PC-9 (cell line): ENCODE measurements around the gene RFX2. TPM values are rescaled to one million over a fixed set of nuclear protein-coding genes. Genes with fewer than 3 reads are reported as not detected.

Experiments
- BruUV-seq: library from RNA; stranded (reverse); fragments of 400-500 nt; replicated peaks from 2 replicates; lab custom pipeline; 2021; lab: Mats Ljungman, UMichigan
- CTCF ChIA-PET: fragments of 300-600 bp; sonication (Branson Sonifier 250); formaldehyde crosslinking; loops from one replicate; lab custom pipeline; 2022; ENCODE audit warnings: antibody characterized with exemption; lab: Charles Lee
- POLR2A ChIA-PET: fragments of 300-600 bp; sonication (Branson Sonifier 250); formaldehyde crosslinking; loops from one replicate; lab custom pipeline; 2022; ENCODE audit warnings: antibody characterized with exemption; ENCODE audit not compliant: unreplicated experiment; lab: Charles Lee
- DNase-seq, 2 experiments: peaks; one replicate each; pipeline versions ENCODE4 v3.0.0 to v3.0.0-alpha.2; 2015 to 2022; ENCODE audit warnings: mixed read lengths in 1 of 2
- H2AFZ ChIP-seq: fragments of 200-600 bp; sonication (generic); 2 replicates; pipeline ENCODE4 v1.8.1; 2017; ENCODE audit warnings: antibody characterized with exemption
- H3F3A ChIP-seq: fragments of 200-600 bp; sonication (generic); 2 replicates; pipeline ENCODE4 v1.8.1; 2017; ENCODE audit warnings: antibody characterized with exemption, mild to moderate bottlenecking, low read depth; ENCODE audit not compliant: insufficient read depth
- H3K27ac ChIP-seq: fragments of 200-600 bp; sonication (generic); 2 replicates; pipeline ENCODE4 v1.6.1; 2016; ENCODE audit warnings: mixed run types
- H3K27me3 ChIP-seq: fragments of 200-600 bp; sonication (generic); 2 replicates; pipeline ENCODE4 v1.6.1; 2016; ENCODE audit warnings: low read depth, mixed run types; ENCODE audit not compliant: insufficient read depth
- H3K36me3 ChIP-seq: fragments of 200-600 bp; sonication (generic); 2 replicates; pipeline ENCODE4 v1.6.1; 2016; ENCODE audit warnings: low read depth, mixed run types
- H3K4me1 ChIP-seq: fragments of 200-600 bp; sonication (generic); replicated peaks from 2 replicates; pipeline ENCODE4 v1.6.1; 2016; ENCODE audit warnings: mixed run types; ENCODE audit not compliant: insufficient read depth
- H3K4me2 ChIP-seq: fragments of 200-600 bp; sonication (generic); 2 replicates; pipeline ENCODE4 v1.6.1; 2017; ENCODE audit warnings: mixed run types
- H3K4me3 ChIP-seq: fragments of 200-600 bp; sonication (generic); 2 replicates; pipeline ENCODE4 v1.6.1; 2016; ENCODE audit warnings: mixed run types
- H3K79me2 ChIP-seq: fragments of 200-600 bp; sonication (generic); 2 replicates; pipeline ENCODE4 v1.6.1; 2017; ENCODE audit warnings: low read depth, mixed run types
- H3K9me2 ChIP-seq: fragments of 200-600 bp; sonication (generic); 2 replicates; pipeline ENCODE4 v1.8.1; 2017; ENCODE audit warnings: mild to moderate bottlenecking; ENCODE audit not compliant: insufficient read depth
- H3K9me3 ChIP-seq: fragments of 200-600 bp; sonication (generic); 2 replicates; pipeline ENCODE4 v1.8.1; 2016; ENCODE audit warnings: low read depth; ENCODE audit not compliant: insufficient read depth
- H4K20me1 ChIP-seq: fragments of 200-600 bp; sonication (generic); 2 replicates; pipeline ENCODE4 v1.8.1; 2017; ENCODE audit not compliant: insufficient read depth
- CTCF ChIP-seq: fragments of 200-600 bp; sonication (generic); conservative IDR thresholded peaks from 2 replicates; pipeline ENCODE4 v1.6.1; 2017; ENCODE audit warnings: mixed run types, antibody characterized with exemption, mild to moderate bottlenecking, moderate library complexity
- EZH2 ChIP-seq: fragments of 200-600 bp; sonication (generic); IDR thresholded peaks from 2 replicates; pipeline ENCODE4 v1.8.0; 2017; ENCODE audit warnings: antibody characterized with exemption, low read depth
- intact Hi-C: fragments of 100-400 bp; cut with micrococcal nuclease; formaldehyde crosslinking; loops from one replicate; pipeline ENCODE4 v1.10.0; 2022; ENCODE audit not compliant: unreplicated experiment
- total RNA-seq: library from RNA; stranded (reverse); gene quantifications from 2 replicates; pipeline ENCODE4 v1.2.3, GENCODE V29; 2021

Gene RFX2
- total RNA-seq, 1 experiment from 2014 or later, result 11.6 TPM

GRCh38 chr19:5947435-5947834 lies 162.9 kb downstream of the RFX2 start:
- Histone ChIP-seq H3K9me3 (no peaks in the 10 kb centered on the region), H4K20me1 (no peaks in the 10 kb centered on the region; the same call in 1 of the 2 replicates), H3K4me1 (no peaks in the 10 kb centered on the region), H3K27ac (no peak overlapping the region), H3K27me3 (no peaks in the 10 kb centered on the region), H3K9me2 (no peaks in the 10 kb centered on the region), H2AFZ (no peak overlapping the region), H3F3A (no peaks in the 10 kb centered on the region), H3K4me2 (no peak overlapping the region), H3K4me3 (no peak overlapping the region), H3K36me3 (no peaks in the 10 kb centered on the region), H3K79me2 (no peaks in the 10 kb centered on the region)
- CTCF ChIA-PET, result no interaction called here
- no TSS peak for BruUV-seq
- no peak for TF ChIP-seq CTCF
- TF ChIP-seq EZH2, result no peak
- intact Hi-C loops, result no loop called here
- POLR2A ChIA-PET, result no interaction called here
- no peak for DNase-seq

DNA sequence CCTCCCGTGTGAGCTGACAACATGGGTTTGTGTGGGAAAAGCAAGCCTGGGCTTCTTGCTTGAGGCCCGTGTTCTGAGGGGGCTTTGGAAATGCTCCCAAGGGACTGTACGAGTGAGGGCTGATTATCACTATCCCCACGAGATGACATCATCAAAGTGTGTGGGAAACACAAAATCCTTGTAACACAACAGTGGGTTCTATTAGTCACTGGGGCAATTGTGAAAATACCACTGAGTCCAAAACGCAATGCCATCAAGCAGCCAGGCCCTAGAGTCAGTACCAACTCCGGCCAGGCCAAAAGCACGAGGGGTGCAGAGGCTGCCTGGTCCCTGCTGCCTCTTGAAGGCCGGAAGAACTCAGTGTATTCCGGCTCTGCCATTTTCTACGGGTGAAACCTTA lies 166.7 kb downstream of the RFX2 start:
- no TSS peak for BruUV-seq
- CTCF ChIA-PET, result no interaction called here
- Histone ChIP-seq H4K20me1 (no peaks in the 10 kb centered on the region; the same call in 1 of the 2 replicates), H3K9me2 (no peaks in the 10 kb centered on the region), H3K4me3 (no peak overlapping the region), H3F3A (no peaks in the 10 kb centered on the region), H3K36me3 (no peaks in the 10 kb centered on the region), H3K27me3 (no peaks in the 10 kb centered on the region), H2AFZ (no peak overlapping the region), H3K79me2 (no peaks in the 10 kb centered on the region), H3K9me3 (no peaks in the 10 kb centered on the region), H3K4me2 (no peak overlapping the region), H3K27ac (no peak overlapping the region), H3K4me1 (no peaks in the 10 kb centered on the region)
- TF ChIP-seq EZH2 (no peak), CTCF (no peak)
- no peak for DNase-seq
- intact Hi-C loops, result no loop called here
- POLR2A ChIA-PET, result no interaction called here

Other genes starting within 250 kb of the RFX2 start
- 0.28 TPM in 1 of 2 replicates, not detected in the other for gene FUT5, start 240.0 kb downstream of the RFX2 start, total RNA-seq
- gene NDUFA11, start 206.7 kb downstream of the RFX2 start, total RNA-seq, result 169 and 181 TPM in 2 replicates
- gene VMAC, start 205.6 kb downstream of the RFX2 start, total RNA-seq, result 6.2 and 7.1 TPM in 2 replicates
- 32.0 and 41.5 TPM in 2 replicates for gene CAPS, start 196.2 kb downstream of the RFX2 start, total RNA-seq
- 43.7 and 44.1 TPM in 2 replicates for gene RANBP3, start 132.4 kb downstream of the RFX2 start, total RNA-seq
- gene ACSBG2, start 25.2 kb upstream of the RFX2 start, total RNA-seq, result not detected in 2 replicates
- 36.8 and 44.2 TPM in 2 replicates for gene MLLT1, start 169.5 kb upstream of the RFX2 start, total RNA-seq
- gene ACER1, start 223.1 kb upstream of the RFX2 start, total RNA-seq, result not detected in 2 replicates